Mucosa of descending colon (tissue), 3 donors: Measurements from ENCODE around the gene ZNF281. TPM values are rescaled to one million over a fixed set of nuclear protein-coding genes. Genes with fewer than 3 reads are reported as not detected.

ENCODE experiments used
- ATAC-seq: fragments of 200-7000 bp; cut with Tn5 transposase; one replicate; pipeline ENCODE4 v1.9.1; 2020; ENCODE audit warnings: mild to moderate bottlenecking, moderate library complexity
- DNase-seq, 3 donors: peaks; one replicate each; pipeline ENCODE4 v3.0.0-alpha.2; 2020
- H3K36me3 ChIP-seq: fragments of 200-600 bp; one replicate; pipeline ENCODE4 v1.8.0; 2021; ENCODE audit warnings: low read depth, mild to moderate bottlenecking
- H3K4me1 ChIP-seq: fragments of 200-600 bp; one replicate; pipeline ENCODE4 v1.8.0; 2021; ENCODE audit warnings: low read depth, mild to moderate bottlenecking
- H3K4me3 ChIP-seq: fragments of 200-600 bp; one replicate; pipeline ENCODE4 v1.8.0; 2021; ENCODE audit warnings: mild to moderate bottlenecking
- H3K9me3 ChIP-seq: fragments of 200-600 bp; one replicate; pipeline ENCODE4 v1.8.0; 2021; ENCODE audit warnings: mild to moderate bottlenecking
- CTCF ChIP-seq: fragments of 200-600 bp; IDR thresholded peaks from one replicate; pipeline ENCODE4 v1.8.0; 2022; ENCODE audit warnings: antibody characterized with exemption, mild to moderate bottlenecking
- intact Hi-C, 2 donors: fragments of 100-400 bp; cut with DNase I in 1 of 2; cut with micrococcal nuclease in 1 of 2; formaldehyde crosslinking; loops; one replicate each; pipeline versions ENCODE4 v1.11.0 to v1.11.1; 2022; cut with DNase I, micrococcal nuclease
- total RNA-seq, 3 donors: library from RNA; stranded (reverse); fragmentation: NEBNext Ultra II Directional in 2 of 3; extraction: Animal tissue kit (Norgen Biotek cat#: 25700) in 2 of 3; gene quantifications; one replicate each; pipeline versions ENCODE4 v1.2.1 to v1.2.4, GENCODE V29; 2021 to 2023
- donor health status: DM: no; HTN: no; CAD: no; lungs with moderate emphysema.
- donor health status: DM: no; HTN: no; CAD: no.
- donor health status: DM: no; HTN: yes; CAD: no.

ZNF281 gene
- total RNA-seq, 3 donors from 2014 or later = 8.4 to 12.3 (median 8.5) TPM

- DNase-seq (no peak), ATAC-seq (peak; percentile 51)
- Histone ChIP-seq H3K9me3 (no peaks in the 10 kb centered on the region), H3K36me3 (no peaks in the 10 kb centered on the region), H3K4me3 (no peak overlapping the region), H3K4me1 (no peaks in the 10 kb centered on the region)
- no peak for TF ChIP-seq CTCF
- intact Hi-C loops = no loop called here
Measured at GRCh38 chr1:200372095-200372884, 37.5 kb downstream of the ZNF281 start.

GRCh38 chr1:200369706-200370105, 40.1 kb downstream of the ZNF281 start:
- no peaks in the 10 kb centered on the region for H3K4me1 ChIP-seq

GRCh38 chr1:200369131-200369530, 40.7 kb downstream of the ZNF281 start:
- intact Hi-C loops = no loop called here
- no peaks in the 10 kb centered on the region for H3K4me1 ChIP-seq
- DNase-seq (no peak), ATAC-seq (no peak)
- H3K9me3 ChIP-seq = no peaks in the 10 kb centered on the region
- no peak for TF ChIP-seq CTCF
- H3K36me3 ChIP-seq = no peaks in the 10 kb centered on the region
- H3K4me3 ChIP-seq = no peak overlapping the region

More at GRCh38 chr1:200369706-200370105, 40.1 kb downstream of the ZNF281 start:
- TF ChIP-seq CTCF = no peak
- ATAC-seq (no peak), DNase-seq (no peak)
- Histone ChIP-seq H3K9me3 (no peaks in the 10 kb centered on the region), H3K4me3 (no peak overlapping the region), H3K36me3 (no peaks in the 10 kb centered on the region)
- intact Hi-C loops = no loop called here

GRCh38 chr1:200368556-200368955, 41.3 kb downstream of the ZNF281 start:
- ATAC-seq (no peak), DNase-seq (no peak)
- Histone ChIP-seq H3K9me3 (no peaks in the 10 kb centered on the region), H3K4me3 (no peak overlapping the region), H3K4me1 (no peaks in the 10 kb centered on the region), H3K36me3 (no peaks in the 10 kb centered on the region)
- intact Hi-C loops = no loop called here
- no peak for TF ChIP-seq CTCF

GRCh38 chr1:200367841-200368534, 41.8 kb downstream of the ZNF281 start:
- ATAC-seq = no peak
- no peak for TF ChIP-seq CTCF
- no peak for DNase-seq
- intact Hi-C loops = no loop called here
- no peak overlapping the region for H3K4me3 ChIP-seq
- H3K4me1 ChIP-seq = no peaks in the 10 kb centered on the region
- no peaks in the 10 kb centered on the region for H3K9me3 ChIP-seq
- no peaks in the 10 kb centered on the region for H3K36me3 ChIP-seq
